HG03097 (cell line): ENCODE data around the gene CKS1B.

Experiments used
- ATAC-seq: cut with Tn5 transposase; IDR thresholded peaks from one replicate; pipeline ENCODE4 v1.9.1; 2021; ENCODE audit not compliant: unreplicated experiment, low FRiP score

Gene CKS1B

GRCh38 chr1:155026588-155026987, 52.1 kb downstream of the CKS1B start:
- no peak for ATAC-seq
